Gastroesophageal sphincter (tissue), 3 donors: Measurements from ENCODE around the gene CHRM2.

ENCODE experiments used
- POLR2A ChIP-seq, 2 donors: fragments of 450-650 bp; IDR thresholded peaks; one replicate each; pipeline ENCODE4 v1.6.1; 2017; ENCODE audit warnings: antibody characterized with exemption in 2 of 2, mild to moderate bottlenecking in 2 of 2, moderate library complexity in 1 of 2
- POLR2AphosphoS5 ChIP-seq: sonication (generic); formaldehyde crosslinking; IDR thresholded peaks from one replicate; pipeline ENCODE4 v1.6.1; 2017; ENCODE audit warnings: antibody characterized with exemption
- TF ChIP-seq, protein P1 (sequence below), 4 experiments: fragments of 200-600 bp in 2 of 4; fragments of 450-650 bp in 2 of 4; sonication (generic) in 1 of 4; IDR thresholded peaks; one replicate each; pipeline ENCODE4 v1.5.1; 2017 to 2019; ENCODE audit warnings: antibody characterized with exemption in 4 of 4, mild to moderate bottlenecking in 2 of 4, moderate library complexity in 2 of 4

DNA sequence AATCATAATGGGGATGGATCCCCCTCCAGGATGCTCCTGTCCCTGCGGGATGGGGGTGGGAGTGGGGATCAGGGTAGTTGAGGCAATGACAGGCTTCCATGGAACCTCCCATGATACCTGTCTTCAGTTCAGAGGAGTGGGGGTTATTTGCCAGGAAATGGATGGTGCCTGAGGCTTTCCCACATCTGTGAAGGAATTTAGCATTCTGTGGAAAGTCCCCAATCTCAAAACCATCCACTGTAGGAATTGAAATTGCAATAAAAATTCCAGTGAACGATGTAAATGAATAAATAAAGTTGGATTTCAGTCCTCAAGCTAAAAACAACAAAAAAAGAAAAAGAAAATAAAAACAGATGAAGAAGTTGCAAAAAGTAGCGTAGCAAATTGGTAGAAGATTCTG, 81.9 kb downstream of the CHRM2 start:
- TF ChIP-seq, protein P1, sequence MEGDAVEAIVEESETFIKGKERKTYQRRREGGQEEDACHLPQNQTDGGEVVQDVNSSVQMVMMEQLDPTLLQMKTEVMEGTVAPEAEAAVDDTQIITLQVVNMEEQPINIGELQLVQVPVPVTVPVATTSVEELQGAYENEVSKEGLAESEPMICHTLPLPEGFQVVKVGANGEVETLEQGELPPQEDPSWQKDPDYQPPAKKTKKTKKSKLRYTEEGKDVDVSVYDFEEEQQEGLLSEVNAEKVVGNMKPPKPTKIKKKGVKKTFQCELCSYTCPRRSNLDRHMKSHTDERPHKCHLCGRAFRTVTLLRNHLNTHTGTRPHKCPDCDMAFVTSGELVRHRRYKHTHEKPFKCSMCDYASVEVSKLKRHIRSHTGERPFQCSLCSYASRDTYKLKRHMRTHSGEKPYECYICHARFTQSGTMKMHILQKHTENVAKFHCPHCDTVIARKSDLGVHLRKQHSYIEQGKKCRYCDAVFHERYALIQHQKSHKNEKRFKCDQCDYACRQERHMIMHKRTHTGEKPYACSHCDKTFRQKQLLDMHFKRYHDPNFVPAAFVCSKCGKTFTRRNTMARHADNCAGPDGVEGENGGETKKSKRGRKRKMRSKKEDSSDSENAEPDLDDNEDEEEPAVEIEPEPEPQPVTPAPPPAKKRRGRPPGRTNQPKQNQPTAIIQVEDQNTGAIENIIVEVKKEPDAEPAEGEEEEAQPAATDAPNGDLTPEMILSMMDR (IDR thresholded peaks at IDR 0.05) = no peak
- TF ChIP-seq POLR2AphosphoS5 (no peak), POLR2A (IDR thresholded peaks at IDR 0.05) (no peak)
